GM18511 (cell line): Measurements from ENCODE around the gene DHRS2.
"Not testable (repeated sequence)": the region's sequence is repeated elsewhere in the genome, so short reads cannot be mapped to it uniquely, and the experiment has no call there.

Source experiments
- ATAC-seq: cut with Tn5 transposase; IDR thresholded peaks from one replicate; pipeline ENCODE4 v1.9.1; 2021; ENCODE audit warnings: mild to moderate bottlenecking, moderate library complexity; ENCODE audit not compliant: unreplicated experiment

Gene DHRS2, protein sequence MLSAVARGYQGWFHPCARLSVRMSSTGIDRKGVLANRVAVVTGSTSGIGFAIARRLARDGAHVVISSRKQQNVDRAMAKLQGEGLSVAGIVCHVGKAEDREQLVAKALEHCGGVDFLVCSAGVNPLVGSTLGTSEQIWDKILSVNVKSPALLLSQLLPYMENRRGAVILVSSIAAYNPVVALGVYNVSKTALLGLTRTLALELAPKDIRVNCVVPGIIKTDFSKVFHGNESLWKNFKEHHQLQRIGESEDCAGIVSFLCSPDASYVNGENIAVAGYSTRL

DNA sequence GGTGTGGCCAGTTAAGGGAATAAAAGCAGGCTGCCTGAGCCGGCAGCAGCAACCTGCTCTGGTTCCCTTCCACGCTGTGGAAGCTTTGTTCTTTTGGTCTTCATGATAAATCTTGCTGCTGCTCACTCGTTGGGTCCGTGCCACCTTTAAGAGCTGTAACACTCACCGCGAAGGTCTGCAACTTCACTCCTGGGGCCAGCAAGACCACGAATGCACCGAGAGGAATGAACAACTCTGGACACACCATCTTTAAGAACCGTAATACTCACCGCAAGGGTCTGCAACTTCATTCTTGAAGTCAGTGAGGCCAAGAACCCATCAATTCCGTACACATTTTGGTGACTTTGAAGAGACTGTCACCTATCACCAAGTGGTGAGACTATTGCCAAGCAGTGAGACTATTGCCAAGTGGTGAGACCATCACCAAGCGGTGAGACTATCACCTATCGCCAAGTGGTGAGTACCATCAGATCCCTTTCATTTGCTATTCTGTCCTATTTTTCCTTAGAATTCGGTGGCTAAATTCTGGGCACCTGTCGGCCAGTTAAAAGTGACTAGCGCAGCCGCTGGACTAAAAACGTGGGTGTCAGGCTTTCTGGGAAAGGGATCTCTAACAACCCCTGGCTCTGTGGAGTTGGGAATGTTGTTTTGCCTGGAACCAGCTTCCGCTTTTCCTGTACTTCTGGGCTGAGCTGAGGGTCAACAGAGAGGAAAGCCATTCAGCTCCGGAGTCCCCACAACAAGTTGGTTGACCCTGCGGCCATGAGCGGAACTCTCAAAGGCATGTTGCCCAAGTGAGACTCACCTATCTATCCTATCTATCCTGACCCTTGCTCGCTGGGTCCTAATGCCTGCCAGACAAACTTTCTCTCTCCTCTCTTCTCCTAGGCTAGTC, at the start of gene DHRS2:
Gene DHRS2, plus strand, starts transcription at position 48 of the 895 bp plus-strand sequence. CDS start 2,501 bp downstream, outside the sequence.
- no peak for ATAC-seq

DNA sequence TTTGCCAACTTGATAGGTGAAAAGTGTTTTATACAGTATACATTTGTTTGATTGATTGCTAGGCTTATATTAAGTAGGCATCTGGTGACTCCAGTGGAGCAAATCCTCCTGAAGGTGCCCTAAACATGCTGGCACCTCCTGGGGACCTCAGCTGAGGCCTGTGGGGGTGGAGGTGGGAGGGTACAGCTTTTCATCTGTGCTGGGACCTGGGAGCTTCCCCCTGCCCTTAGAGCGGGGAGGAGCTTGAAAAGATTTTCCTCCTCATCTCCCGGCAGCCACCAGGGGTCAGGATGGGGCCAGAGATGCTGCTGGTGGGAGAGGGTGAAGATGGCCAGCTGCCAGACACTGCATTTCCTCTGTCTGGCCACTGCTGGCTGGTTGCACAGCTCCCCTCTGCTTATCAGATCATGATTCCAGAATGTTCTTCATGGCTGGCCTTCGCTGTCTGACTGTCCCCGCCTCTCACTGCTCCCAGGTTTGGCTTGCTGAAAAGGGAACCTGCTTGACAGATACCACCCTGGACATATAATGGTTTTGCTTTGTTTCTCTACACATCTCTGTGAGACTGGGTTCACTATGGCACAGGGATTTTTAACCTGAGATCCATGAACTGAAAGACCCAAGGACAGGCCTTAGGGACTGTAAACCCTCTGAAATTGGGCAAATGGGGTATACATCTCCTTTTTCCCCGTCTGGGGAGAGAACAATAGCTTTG, 47.1 kb upstream of the DHRS2 start:
- peak; percentile 100 for ATAC-seq

DNA sequence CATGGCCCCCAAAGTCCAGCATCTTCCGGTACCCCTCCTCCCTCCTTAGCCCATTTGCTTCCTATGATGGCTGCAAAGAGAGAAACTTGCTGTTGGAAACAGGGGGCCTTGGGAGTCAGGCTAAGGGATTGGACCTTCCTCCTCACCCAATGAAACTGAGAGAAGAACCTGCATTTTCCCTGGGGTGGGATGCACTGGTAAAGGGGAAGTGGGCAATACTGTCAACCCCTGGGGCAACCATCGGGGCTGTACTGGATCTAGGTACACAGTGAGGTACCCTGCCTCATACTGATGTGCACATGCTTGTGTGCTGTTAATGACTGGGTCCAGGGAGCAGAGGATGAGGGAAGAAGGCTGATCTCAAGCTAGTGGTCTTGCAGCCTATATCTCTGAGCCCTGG, 46.6 kb upstream of the DHRS2 start:
- peak; percentile 16 for ATAC-seq

DNA sequence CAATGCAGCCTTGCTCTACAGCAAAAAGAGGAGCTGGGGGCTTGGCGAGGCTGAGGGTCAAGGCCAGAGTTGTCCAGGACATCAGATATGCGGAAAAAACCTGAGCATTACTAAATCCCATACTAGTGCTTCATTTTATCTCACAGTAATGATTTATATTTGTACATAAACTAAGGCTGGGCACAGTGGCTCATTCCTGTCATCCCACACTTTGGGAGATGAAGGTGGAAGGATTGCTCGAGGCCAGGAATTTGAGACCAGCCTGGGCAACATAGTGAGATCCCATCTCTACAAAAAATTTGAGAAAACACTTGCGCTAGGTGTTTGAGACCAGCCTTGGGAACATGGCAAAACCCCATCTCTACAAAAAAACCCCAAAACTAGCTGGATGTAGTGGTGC, 46.0 kb upstream of the DHRS2 start:
- no peak for ATAC-seq

DNA sequence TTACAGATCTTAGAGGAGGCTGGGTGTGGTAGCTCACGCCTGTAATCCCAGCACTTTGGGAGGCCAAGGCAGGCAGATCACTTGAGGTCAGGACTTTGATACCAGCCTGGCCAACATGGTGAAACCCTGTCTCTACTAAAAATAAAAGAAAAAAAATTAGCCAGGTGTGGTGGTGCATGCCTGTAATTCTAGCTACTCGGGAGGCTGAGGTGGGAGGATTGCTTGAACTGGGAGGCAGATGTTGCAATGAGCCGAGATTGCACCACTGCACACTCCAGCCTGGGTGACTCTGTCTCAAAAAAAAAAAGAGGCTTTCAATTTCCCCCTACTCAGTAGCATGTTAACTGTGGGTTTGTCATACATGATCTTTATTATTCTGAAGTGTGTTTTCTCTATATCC, 42.0 kb upstream of the DHRS2 start:
- ATAC-seq, result not testable (repeated sequence)

DNA sequence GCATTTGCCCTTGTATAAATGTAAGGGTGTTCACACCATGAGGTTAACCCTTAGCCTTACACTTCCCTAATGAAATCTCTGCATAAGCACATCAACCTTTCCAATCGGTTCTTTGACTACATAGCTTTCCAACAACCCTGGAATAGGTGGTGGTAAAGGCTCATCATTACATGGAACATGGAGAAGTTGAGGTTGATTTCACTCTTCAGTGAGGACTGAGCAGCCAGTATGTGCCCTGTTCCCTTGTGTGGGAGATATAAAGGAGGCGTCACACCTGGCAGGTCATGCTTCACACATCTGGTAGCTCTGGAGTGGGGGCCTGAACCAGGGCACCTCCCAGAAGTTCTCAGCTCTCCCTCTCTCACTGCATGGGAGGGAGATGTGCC, 35.8 kb upstream of the DHRS2 start:
- no peak for ATAC-seq

DNA sequence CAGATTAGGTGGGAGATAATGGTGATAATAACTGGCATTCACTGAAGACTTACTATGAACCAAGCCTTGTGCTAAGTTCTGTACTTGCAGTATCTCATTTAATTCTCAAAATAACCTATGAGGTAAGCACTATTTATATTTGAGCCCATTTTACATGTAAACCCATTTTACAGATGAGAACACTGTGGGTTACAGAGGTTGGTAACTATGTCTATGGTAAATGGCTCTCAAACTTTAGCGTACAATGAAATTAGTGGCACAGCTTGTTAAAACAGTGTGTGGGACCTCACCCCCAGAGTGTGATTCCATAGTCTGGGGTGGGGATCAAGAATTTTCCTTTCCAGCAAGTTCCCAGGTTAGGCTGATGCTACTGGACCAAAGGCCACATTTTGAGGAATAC, 35.4 kb upstream of the DHRS2 start:
- no peak for ATAC-seq

DNA sequence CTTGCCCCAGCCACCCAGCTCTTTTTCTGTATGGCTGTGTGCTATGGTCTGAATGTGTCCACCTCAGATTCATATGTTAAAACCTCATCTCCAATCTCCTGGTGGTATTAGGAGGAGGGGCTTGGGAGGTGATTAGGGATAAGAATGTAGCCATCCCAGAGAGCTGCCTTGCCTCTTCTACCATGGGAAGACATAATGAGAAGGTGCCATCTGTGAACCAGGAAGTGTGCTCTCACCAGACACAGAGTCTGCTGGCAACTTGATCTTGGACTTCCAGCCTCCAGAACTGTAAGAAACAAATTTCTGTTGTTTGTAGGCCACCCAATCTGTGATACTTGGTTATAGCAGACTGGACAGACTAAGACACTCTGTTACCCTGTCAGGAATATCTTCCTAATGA, 34.7 kb upstream of the DHRS2 start:
- no peak for ATAC-seq

DNA sequence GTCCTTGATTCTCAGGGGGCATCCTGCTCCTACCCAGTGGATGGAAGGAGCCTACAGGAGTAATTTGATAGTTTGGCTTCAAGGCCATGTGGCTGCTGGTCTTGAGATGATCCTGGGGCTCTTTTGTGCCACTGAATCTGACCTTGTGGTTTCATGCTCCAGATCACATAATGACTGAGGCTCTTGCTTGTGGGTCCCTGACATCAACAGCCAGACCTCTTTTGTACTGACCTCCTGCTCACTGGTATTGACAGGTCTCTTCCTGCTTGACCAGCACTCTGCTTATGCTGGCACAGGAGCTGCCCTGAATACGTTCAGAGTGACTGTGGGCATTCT, 34.4 kb upstream of the DHRS2 start:
- ATAC-seq, result no peak

DNA sequence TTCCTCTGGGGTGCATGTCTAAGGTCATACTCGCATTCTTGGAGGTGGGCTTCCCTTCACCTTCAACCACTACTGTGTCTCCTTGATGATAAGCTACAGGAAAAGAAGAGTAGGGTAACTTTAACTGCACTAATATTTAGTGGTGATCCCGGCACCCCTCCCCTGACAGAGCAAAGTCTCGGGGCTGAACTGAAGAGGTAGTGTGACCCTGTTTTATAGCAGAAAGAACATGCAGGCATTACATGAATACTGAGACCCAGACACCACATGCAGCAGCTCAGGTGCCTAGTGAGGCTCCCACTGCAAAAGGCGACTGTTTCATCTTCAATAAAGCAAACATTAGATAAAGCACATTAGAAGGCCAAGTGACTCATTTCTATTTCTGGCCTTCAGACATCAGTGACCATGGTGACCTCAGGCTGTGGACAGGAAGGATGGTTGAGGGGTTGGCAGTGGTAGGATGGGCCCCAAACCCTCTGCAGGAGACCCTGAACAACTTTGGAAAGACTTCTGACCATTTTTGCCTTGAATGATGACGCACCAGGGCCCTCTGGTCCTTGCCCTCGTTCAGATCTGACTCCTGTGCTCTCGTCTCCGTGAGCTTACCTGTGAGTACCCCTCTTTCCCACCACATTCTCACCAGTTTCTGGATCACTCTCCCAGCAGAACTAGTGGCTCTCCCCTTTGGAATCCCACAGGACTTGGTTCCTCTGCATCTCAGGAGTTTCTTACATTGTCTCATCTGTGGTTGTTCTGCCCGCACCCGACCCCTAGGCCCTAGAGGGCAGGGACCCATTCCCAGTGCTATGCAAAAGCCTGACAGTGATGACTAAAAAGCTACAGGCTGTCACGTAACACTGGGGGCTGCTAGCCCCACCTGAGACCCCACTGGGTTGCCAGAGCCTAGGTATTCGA, 33.7 kb upstream of the DHRS2 start:
- ATAC-seq, result no peak

DNA sequence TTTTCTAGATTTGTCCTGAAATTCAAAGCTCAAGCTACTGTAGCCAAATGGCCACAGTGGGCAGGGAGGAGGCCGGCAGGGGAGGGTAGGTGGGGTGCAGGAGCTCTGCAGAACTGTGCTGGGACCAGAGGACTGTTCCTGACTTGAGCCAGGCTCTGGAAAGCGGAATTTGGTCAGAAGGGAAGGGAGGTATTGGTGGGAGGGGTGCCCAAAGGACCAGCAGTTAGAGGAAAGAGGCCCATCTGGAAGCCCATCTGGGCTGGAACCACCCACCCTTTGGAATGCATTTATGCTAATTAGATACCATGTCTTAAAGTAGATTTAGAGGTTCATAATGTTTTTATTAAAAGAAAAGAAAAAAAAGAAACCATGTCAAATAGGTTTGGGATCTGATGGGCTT, 33.1 kb upstream of the DHRS2 start:
- ATAC-seq, result no peak

DNA sequence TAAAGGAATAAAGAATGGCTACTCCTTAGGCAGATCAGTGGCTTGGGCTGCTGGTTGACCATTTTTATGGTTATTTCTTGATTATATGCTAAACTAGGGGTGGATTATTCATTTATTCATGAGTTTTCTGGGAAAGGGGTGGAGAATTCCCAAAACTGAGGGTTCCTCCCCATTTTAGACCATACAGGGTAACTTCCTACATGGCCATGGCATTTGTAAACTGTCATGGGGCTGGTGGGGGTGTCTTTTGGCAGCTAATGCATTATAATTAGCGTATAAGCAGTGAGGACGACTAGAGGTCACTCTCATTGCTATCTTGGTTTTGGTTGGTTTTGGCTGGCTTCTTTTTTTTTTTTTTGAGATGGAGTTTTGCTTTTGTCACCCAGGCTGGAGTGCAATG, 32.0 kb upstream of the DHRS2 start:
- ATAC-seq, result no peak

DNA sequence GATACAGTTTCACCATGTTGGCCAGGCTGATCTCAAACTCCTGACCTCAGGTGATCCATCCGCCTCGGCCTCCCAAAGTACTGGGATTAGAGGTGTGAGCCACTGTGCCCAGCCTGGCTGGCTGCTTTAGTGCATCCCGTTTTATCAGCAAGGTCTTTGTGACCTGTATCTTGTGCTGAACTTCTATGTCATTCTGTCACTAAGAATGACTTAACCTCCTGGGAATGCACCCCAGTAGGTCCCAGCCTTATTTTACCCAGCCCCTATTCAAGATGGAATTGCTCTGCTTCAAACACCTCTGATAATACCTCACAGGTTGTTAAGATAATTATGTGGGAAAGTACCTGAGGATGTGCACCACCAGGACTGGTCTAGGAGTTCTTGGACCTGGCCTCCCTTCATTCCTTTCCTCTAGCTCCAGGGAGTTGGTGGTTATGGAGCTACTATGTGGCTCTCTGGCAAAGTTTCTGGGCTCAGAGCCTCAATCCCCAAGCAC, 31.4 kb upstream of the DHRS2 start:
- no peak for ATAC-seq

DNA sequence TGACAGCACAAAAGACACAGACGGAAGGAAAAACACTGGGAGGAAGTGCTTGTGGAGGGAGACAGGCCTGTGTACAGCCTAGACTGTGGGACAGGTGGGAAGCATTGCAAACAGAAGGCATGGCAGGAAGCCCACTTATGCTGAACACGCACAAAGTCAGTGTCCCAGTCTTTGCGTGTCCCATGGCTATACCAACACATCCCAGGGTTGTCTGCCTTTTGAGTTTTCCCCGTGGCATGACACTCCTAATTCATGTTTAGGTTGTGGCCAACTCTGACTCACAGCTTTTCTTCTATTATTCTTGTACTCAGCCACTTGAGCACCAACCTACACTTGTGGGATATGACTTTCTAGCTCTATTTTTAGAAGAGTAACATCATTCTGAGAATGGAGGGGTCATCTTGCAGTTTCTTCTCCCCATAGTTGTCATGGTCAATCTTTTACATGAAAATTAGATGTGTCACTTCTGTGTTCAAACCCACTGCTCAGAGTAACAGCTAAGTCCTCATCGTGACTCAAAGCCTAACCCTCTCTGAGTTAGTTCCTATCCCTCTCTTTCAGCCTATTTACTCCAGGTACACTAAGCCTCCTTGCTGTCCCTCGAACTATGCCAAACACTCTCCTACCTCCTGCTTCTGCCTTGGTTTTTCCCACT, 30.1 kb upstream of the DHRS2 start:
- ATAC-seq, result peak; percentile 83

DNA sequence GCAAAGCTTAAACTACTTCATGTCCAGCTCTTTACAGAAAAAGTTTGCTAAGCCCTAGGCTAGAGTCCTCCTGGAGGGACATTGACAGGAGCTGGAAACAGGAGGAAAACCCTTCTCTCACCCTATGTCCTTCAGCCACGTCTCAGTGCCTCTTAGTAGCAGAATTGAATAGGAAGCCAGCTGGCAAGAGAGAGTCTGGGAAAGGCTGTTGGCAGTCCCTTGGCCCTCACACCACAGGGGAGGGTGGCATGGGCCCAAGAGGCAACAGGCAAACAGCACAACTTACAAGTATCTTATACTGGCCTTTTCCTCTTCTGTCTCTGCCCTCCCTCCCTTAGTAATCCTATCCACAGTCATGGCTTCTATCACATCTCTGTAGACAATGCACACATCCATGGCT, 27.7 kb upstream of the DHRS2 start:
- no peak for ATAC-seq

DNA sequence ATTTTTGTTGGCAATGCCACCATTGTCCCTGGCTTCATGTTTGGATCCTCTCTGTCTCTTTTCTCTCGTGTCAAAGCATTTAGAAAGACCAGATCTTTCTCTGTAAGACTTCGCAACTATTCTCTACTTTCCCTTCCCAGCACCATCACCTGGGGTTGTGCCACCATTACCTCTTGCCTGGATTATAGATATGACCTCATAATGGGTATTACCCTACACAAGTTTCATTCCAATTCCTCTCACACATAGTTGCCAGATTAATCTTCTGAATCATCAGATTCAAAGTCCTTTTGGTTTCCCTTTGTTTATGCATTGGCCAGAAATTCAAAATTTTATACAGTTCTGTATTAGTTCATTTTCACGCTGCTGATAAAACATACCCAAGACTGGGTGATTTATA, 27.2 kb upstream of the DHRS2 start:
- no peak for ATAC-seq

DNA sequence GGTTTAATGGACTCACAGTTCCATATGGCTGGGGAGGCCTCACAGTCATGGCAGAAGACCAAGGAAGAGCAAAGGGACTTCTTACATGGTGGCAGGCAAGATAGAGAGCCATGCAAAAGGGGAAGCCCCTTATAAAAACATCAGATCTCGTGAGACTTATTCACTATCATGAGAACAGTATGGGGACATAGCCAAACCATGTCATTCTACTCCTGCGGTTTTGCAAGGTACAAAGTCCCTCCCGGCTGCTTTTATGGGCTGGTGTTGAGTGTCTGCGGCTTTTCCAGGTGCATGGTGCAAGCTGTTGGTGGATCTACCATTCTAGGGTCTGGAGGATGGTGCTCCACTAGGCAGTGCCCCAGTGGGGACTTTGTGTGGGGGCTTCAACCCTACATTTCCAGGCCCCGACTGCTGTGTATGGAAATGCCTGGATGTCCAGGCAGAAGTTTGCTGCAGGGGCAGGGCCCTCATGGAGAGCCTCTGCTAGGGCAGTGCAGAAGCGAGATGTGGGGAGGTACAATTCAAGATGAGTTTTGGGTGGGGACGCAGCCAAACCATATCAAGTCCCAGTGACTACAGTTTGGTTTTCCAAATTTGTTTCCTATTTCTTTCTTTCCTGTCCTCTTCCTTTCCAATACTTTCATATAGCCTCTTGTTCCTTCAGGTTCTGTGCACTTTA, 26.6 kb upstream of the DHRS2 start:
- not testable (repeated sequence) for ATAC-seq

DNA sequence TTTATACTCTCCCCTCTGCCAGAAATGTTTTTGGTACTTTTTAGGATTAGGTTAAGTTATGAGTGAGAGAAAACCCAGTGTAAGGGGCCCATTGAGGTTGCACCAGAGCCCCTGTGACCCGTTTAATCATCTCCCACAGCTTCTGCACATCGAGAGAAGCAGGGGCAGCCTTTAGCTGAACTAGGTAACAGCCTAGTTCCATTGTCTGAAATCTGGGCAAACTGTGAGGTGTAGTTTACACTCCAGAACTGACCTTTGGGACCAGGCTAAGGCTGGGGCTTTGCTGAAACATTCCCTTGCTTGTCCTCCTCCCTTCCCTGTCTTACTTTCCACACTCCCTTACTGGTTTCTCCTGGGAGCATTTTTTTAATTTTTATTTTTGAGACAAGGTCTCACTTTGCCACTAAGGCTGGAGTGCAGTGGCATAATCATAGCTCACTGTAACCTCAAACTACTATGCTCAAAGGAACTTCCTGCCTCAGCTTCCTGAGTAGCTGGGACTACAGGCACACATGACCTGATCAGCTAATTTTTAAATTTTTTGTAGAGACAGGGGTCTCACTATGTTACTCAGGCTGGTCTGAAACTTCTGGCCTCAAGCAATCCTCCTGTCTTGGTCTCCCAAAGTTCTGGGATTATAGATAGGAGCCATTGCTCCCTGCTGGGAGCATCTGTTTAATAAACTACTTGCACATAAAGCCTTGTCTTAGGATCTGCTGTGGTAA, 25.9 kb upstream of the DHRS2 start:
- ATAC-seq, result no peak

DNA sequence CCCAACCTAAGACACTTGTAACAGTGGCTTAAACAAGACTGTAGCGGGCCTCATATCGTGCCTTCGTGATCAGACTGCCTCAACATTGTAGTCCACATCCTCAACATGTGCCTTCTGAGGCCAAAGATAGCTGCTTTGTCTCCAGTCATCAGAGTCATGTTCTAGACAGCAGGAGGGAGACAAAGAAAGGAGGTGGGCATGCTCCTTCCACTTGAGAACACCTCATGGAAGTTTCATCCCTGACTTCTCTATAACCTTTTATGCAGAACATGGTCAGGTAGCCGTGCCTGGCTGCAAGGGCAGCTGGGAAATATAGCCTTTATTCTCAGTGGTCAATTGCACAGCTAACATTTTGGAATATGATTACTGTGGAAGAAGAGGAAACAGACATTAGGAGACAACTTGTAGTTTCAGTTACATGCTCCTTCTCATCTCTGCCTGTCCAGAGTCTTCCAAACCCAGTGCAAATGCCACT, 25.3 kb upstream of the DHRS2 start:
- ATAC-seq, result no peak
